NB4 (cell line): ENCODE results near the gene UNK.
"Not testable (repeated sequence)": the region's sequence is repeated elsewhere in the genome, so short reads cannot be mapped to it uniquely, and the experiment has no call there.

ENCODE experiments used
- DNase-seq: peaks from one replicate; pipeline ENCODE4 v3.0.0; 2010; ENCODE audit warnings: low read depth
- H3K4me3 ChIP-seq: one replicate; pipeline ENCODE4 v1.5.1; 2011; ENCODE audit warnings: mild to moderate bottlenecking, low read depth, low read length, moderate library complexity
- CTCF ChIP-seq: IDR thresholded peaks from one replicate; pipeline ENCODE4 v1.5.1; 2012; ENCODE audit warnings: low read depth, low read length
- MAX ChIP-seq: IDR thresholded peaks from 2 replicates; pipeline ENCODE4 v1.6.1; 2011; ENCODE audit warnings: low read depth, low read length
- MYC ChIP-seq: IDR thresholded peaks from 2 replicates; pipeline ENCODE4 v1.6.1; 2011; ENCODE audit warnings: low read depth, low read length
- POLR2A ChIP-seq: IDR thresholded peaks from 2 replicates; pipeline ENCODE4 v1.6.1; 2011; ENCODE audit warnings: mild to moderate bottlenecking; ENCODE audit not compliant: insufficient read length; ENCODE audit errors: extremely low read depth

The UNK gene

GRCh38 chr17:75855310-75856061 is 70.9 kb downstream of the UNK start, which contains the start of gene WBP2:
TSS of gene WBP2 (minus strand) at chr17:75855335. CDS start at chr17:75855297, 38 bp downstream.
- peak; percentile 94 for TF ChIP-seq POLR2A
- peak; percentile 98 for TF ChIP-seq MAX
- TF ChIP-seq CTCF, result no peak
- peak; percentile 68; the same call in 1 of the 2 replicates for TF ChIP-seq MYC
- peak within 1 kb of the TSS; percentile 72 for H3K4me3 ChIP-seq
- DNase-seq, result peak; percentile 100

- no peak for DNase-seq
- H3K4me3 ChIP-seq, result peak overlapping the region; percentile 67
- TF ChIP-seq POLR2A, result no peak
- TF ChIP-seq MAX, result peak; percentile 85
Measured at GRCh38 chr17:75856062-75856756, 71.6 kb downstream of the UNK start.

GRCh38 chr17:75859358-75859757 is 74.8 kb downstream of the UNK start:
- not testable (repeated sequence) for DNase-seq, H3K4me3 ChIP-seq

GRCh38 chr17:75861927-75862317 is 77.3 kb downstream of the UNK start:
- no peak overlapping the region for H3K4me3 ChIP-seq
- TF ChIP-seq MAX (no peak), MYC (no peak), CTCF (no peak), POLR2A (no peak)
- DNase-seq, result peak; percentile 42

GRCh38 chr17:75864448-75864871 is 79.9 kb downstream of the UNK start:
- TF ChIP-seq MYC, result 0 out of 2 replicates have a peak, but pooled peaks have one; percentile 10
- peak; percentile 35; the same call in 1 of the 2 replicates for TF ChIP-seq MAX
- TF ChIP-seq CTCF, result no peak
- no peak overlapping the region for H3K4me3 ChIP-seq
- peak; percentile 81 for DNase-seq

GRCh38 chr17:75864887-75865286 is 80.3 kb downstream of the UNK start:
- not testable (repeated sequence) for H3K4me3 ChIP-seq, DNase-seq

GRCh38 chr17:75865404-75866188 is 81.0 kb downstream of the UNK start:
- DNase-seq, H3K4me3 ChIP-seq: not testable (repeated sequence)

GRCh38 chr17:75868730-75869281 is 84.2 kb downstream of the UNK start:
- not testable (repeated sequence) for DNase-seq, H3K4me3 ChIP-seq
